Panc1 (cell line): ENCODE measurements around the gene CYS1. TPM values are rescaled to one million over a fixed set of nuclear protein-coding genes. Genes with fewer than 3 reads are reported as not detected.

Experiments
- ATAC-seq: fragments of 200-7000 bp; cut with Tn5 transposase; 2 replicates; pipeline ENCODE4 v1.9.1; 2020; ENCODE audit warnings: mild to moderate bottlenecking, moderate library complexity
- BruUV-seq: library from RNA; stranded (reverse); fragments of 400-500 nt; replicated peaks from 2 replicates; lab custom pipeline; 2021; lab: Mats Ljungman, UMichigan
- CTCF ChIA-PET: fragments of 300-600 bp; sonication (Branson Sonifier 250); formaldehyde crosslinking; loops from one replicate; lab custom pipeline; 2022; ENCODE audit warnings: antibody characterized with exemption; lab: Charles Lee
- POLR2A ChIA-PET: fragments of 300-600 bp; sonication (Branson Sonifier 250); formaldehyde crosslinking; loops from one replicate; lab custom pipeline; 2022; ENCODE audit warnings: antibody characterized with exemption; lab: Charles Lee
- DNase-seq: peaks from one replicate; pipeline ENCODE4 v3.0.0-alpha.2; 2010; ENCODE audit warnings: low read depth, low spot score
- H3K27ac ChIP-seq: 2 replicates; pipeline ENCODE4 v1.5.1; 2011; ENCODE audit warnings: mild to moderate bottlenecking, low read length, inconsistent platforms
- H3K27me3 ChIP-seq: fragments of 200-500 bp; sonication (Bioruptor generic); 2 replicates; pipeline ENCODE4 v1.6.0; 2014; ENCODE audit warnings: low read length, inconsistent platforms; ENCODE audit not compliant: control insufficient read depth, insufficient read depth
- H3K36me3 ChIP-seq: fragments of 200-500 bp; sonication (Bioruptor generic); 2 replicates; pipeline ENCODE4 v1.5.1; 2014; ENCODE audit warnings: inconsistent platforms, mild to moderate bottlenecking, low read length, moderate library complexity; ENCODE audit not compliant: control insufficient read depth, insufficient read depth
- H3K4me1 ChIP-seq: 2 replicates; pipeline ENCODE4 v1.5.1; 2011; ENCODE audit warnings: inconsistent platforms, mild to moderate bottlenecking, low read length, moderate library complexity; ENCODE audit not compliant: control insufficient read depth, insufficient read depth
- H3K4me3 ChIP-seq, 2 experiments: 2 replicates each; pipeline ENCODE4 v1.5.1; 2011 to 2012; ENCODE audit warnings: low read depth in 2 of 2, low read length in 2 of 2, mild to moderate bottlenecking in 2 of 2, inconsistent platforms in 1 of 2, moderate library complexity in 1 of 2
- H3K9me3 ChIP-seq: fragments of 200-500 bp; sonication (Bioruptor generic); 2 replicates; pipeline ENCODE4 v1.5.1; 2014; ENCODE audit warnings: low read depth, mild to moderate bottlenecking, inconsistent platforms, low read length, moderate library complexity; ENCODE audit not compliant: control insufficient read depth, insufficient read depth
- CTCF ChIP-seq: fragments of 450-650 bp; IDR thresholded peaks from 2 replicates; pipeline ENCODE4 v1.5.1; 2017; ENCODE audit warnings: mild to moderate bottlenecking
- POLR2AphosphoS5 ChIP-seq: IDR thresholded peaks from 2 replicates; pipeline ENCODE4 v1.6.1; 2012; ENCODE audit warnings: mild to moderate bottlenecking, low read depth, low read length, moderate library complexity
- REST ChIP-seq, 2 experiments: IDR thresholded peaks; 2 replicates each; pipeline ENCODE4 v1.6.1; 2011 to 2012; ENCODE audit warnings: low read depth in 2 of 2, control low read depth in 1 of 2, low read length in 1 of 2, mild to moderate bottlenecking in 1 of 2, moderate library complexity in 1 of 2; ENCODE audit not compliant: insufficient read depth in 1 of 2
- SIN3A ChIP-seq: IDR thresholded peaks from 2 replicates; pipeline ENCODE4 v1.6.1; 2012; ENCODE audit warnings: low read depth, mild to moderate bottlenecking, low read length, moderate library complexity, borderline replicate concordance; ENCODE audit not compliant: insufficient read depth
- TCF7L2 ChIP-seq: IDR thresholded peaks from 2 replicates; pipeline ENCODE4 v1.6.1; 2011; ENCODE audit warnings: mild to moderate bottlenecking, low read depth, low read length, inconsistent platforms
- in situ Hi-C: cut with HindIII; loops from 2 replicates; pipeline ENCODE4 v1.10.0; 2016; ENCODE audit warnings: low sequenced_read_pairs, low pct_unique_long_range_greater_than_20kb
- intact Hi-C: fragments of 100-400 bp; cut with micrococcal nuclease; formaldehyde crosslinking; loops from one replicate; pipeline ENCODE4 v1.10.0; 2022; ENCODE audit not compliant: unreplicated experiment
- total RNA-seq: library from RNA; stranded (reverse); gene quantifications from one replicate; pipeline ENCODE4 v1.2.1, GENCODE V29; 2021; ENCODE audit not compliant: unreplicated experiment

CYS1 gene
- total RNA-seq, 1 experiment from 2014 or later = 20.4 TPM

GRCh38 chr2:10048501-10049171, 31.6 kb downstream of the CYS1 start:
- ChIA-PET POLR2A (no interaction called here), CTCF (interaction anchor here (0.6 to 2.5 kb wide), 4 partner anchors 48 to 281 kb away, joined by 3 to 20 read pairs (median 8); no protein-coding TSS in a partner anchor)
- in situ Hi-C loops = no loop called here
- H3K27ac ChIP-seq = no peak overlapping the region
- no peaks in the 10 kb centered on the region for H3K27me3 ChIP-seq
- intact Hi-C loops = loop anchor here (5.0 kb wide), 2 partner anchors 66 to 236 kb away; no protein-coding TSS in a partner anchor
- no peak for DNase-seq
- ATAC-seq = no peak
- BruUV-seq = no TSS peak
- peaks cover 15% of the 10 kb centered on the region for H3K36me3 ChIP-seq
- H3K9me3 ChIP-seq = no peaks in the 10 kb centered on the region
- peaks cover 3% of the 10 kb centered on the region for H3K4me1 ChIP-seq
- TF ChIP-seq SIN3A (no peak), CTCF (peak; percentile 80)
- H3K4me3 ChIP-seq = no peak overlapping the region

- H3K27ac ChIP-seq = no peak overlapping the region
- TF ChIP-seq POLR2AphosphoS5 (no peak), CTCF (no peak), REST (IDR thresholded peaks at IDR 0.05; ENCODE audit: insufficient read depth in 1 of 2, low read depth in 2 of 2, low read length in 1 of 2) (no peak), TCF7L2 (no peak)
- H3K4me3 ChIP-seq = no peak overlapping the region
- CTCF ChIA-PET = interaction anchor here (0.6 to 2.5 kb wide), 4 partner anchors 64 to 280 kb away, joined by 3 to 20 read pairs (median 8); no protein-coding TSS in a partner anchor
- H3K9me3 ChIP-seq = no peaks in the 10 kb centered on the region
- peaks cover 14% of the 10 kb centered on the region for H3K36me3 ChIP-seq
- no peaks in the 10 kb centered on the region for H3K27me3 ChIP-seq
- ATAC-seq (no peak), DNase-seq (no peak)
- in situ Hi-C loops = no loop called here
- POLR2A ChIA-PET = no interaction called here
- BruUV-seq = no TSS peak
- peaks cover 3% of the 10 kb centered on the region for H3K4me1 ChIP-seq
- intact Hi-C loops = loop anchor here (5.0 kb wide), 2 partner anchors 66 to 236 kb away; no protein-coding TSS in a partner anchor
Observed at GRCh38 chr2:10047616-10048500, 32.4 kb downstream of the CYS1 start.
